AG09319 (cell line): ENCODE measurements around the gene SPRY1.

Source experiments
- DNase-seq: peaks from one replicate; pipeline ENCODE4 v3.0.0-alpha.2; 2010; ENCODE audit warnings: low read depth; ENCODE audit errors: extremely low read depth
- CTCF ChIP-seq: IDR thresholded peaks from 2 replicates; pipeline ENCODE4 v1.5.1; 2011; ENCODE audit warnings: low read depth, mild to moderate bottlenecking, inconsistent platforms, low read length, moderate library complexity

The SPRY1 gene

GRCh38 chr4:123449780-123450179 lies 53.2 kb downstream of the SPRY1 start:
- no peak for TF ChIP-seq CTCF
- peak; percentile 20 for DNase-seq

GRCh38 chr4:123450393-123450792 lies 53.8 kb downstream of the SPRY1 start:
- TF ChIP-seq CTCF: no peak

DNA sequence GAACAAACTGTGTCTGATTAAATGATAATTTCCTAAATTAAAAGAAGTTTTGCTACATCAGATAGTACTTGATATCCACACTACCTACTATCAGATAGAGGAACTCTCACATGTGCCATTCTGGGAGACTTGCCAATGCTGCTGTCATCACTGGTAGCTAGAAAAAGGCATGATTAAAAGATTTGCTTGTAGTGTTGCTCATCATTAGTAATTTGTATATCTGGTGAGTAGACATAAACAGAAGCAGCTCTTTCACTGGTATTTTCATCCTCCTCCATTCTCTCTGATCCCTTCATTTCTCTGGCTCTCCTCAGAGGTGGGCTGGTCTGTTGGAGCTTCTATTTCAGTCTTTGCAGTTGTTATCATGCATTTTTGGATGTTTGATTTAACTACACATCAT lies 56.0 kb downstream of the SPRY1 start:
- DNase-seq: peak; percentile 39
- no peak for TF ChIP-seq CTCF

More at GRCh38 chr4:123450393-123450792, 53.8 kb downstream of the SPRY1 start:
- DNase-seq: no peak

DNA sequence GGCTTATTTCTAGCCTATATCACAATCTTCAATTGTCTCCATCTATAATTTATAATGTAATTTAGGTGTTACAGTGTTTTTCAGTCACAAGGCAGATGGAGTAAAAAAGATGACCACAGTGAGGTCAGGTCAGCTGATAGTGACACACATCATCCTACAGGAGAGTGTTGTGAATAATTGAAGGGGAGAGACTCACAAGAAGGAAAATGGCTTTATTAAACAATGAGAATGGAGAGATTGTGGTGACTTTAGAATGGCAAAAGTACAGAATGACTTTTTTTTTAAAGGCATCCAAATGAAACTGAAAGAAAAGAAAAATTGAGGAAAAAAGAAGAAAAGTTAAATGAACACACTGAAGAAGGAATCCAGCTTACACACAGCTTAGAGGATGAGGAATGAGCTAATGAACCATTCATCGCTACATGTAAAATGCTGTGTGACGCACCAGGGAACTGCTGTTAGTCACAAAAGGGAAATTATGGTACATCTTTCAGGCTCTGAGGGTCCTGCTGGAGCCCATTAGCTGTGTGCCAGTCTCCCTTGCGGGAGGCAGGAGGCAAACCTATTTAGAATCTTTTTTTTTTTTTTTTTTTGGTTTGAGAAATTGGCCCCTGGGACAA lies 56.6 kb downstream of the SPRY1 start:
- no peak for DNase-seq
- no peak for TF ChIP-seq CTCF
